Central memory CD4-positive, alpha-beta T cell (primary cell): ENCODE results near the gene EPB41L4B.

Experiments used
- DNase-seq: peaks from one replicate; pipeline ENCODE4 v3.0.0; 2022

The EPB41L4B gene

DNA sequence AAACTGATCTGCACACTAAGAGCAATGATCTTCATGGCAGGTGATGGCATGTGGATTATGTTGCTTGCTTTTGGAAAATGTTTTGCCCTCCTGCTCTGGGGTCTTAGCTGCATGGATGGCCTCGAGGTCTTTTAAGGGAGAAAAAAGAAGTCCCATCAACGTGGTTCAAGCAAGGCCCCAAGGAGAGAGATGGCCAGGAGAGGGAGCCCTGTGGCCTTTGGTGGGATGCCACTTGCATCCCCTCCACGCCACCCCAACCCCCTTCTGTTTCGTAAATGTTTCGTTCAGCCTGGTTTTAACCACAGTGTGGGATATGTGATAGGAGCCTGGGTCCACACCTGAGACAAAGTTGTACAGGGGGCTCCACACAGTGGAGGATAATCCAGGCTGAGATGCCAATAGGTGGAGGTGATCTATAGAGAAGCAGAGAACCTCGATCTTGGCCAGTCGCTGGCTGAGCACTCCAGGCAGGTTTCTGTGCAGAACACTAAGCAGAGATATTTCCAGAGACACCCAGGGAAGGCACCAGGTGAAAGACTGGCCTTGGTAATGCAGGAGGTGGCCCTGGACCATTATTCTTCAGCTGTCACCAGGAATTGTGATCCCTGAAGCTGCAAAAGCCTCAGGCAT is 128.0 kb downstream of the EPB41L4B start:
- no peak for DNase-seq

DNA sequence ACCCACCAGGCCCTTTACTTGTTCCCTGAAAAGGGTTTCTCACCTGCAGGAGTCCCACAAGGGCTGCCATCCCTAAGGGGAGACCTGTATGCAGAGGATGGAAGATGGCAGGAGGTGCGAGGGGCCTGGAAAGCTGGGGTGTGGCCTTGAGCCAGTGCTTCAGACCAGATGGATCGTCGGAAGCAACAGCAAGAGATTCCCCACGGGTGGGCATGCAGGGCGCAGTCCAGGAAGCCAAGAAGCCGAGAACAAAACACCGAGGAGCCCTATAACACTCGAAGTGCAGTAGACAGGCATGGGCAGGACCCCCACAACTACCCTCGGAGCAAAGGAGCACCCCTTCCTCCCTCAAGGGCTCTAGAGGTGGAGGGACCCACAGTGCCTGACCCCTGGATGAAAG is 129.1 kb downstream of the EPB41L4B start:
- no peak for DNase-seq

DNA sequence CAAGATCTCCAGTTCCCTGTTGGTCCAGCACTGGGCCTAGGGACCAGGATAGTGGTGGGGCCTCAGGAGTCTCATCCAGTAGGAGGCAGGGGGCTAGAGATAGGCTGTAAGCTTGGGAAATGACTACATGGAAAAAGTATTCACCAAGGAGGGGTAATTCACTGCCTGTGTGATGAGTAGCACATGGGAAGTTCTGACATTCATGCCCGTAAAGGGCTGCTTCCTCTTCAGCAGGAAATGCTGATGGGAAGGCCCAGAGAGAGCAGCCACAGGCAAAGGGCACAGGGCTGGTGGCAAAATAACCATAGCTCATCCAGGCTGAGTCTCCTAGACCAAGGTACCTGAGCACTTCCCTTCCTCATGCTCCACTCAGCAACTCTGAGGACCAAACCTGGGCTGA is 130.7 kb downstream of the EPB41L4B start:
- no peak for DNase-seq

GRCh38 chr9:109186857-109187520 is 133.9 kb downstream of the EPB41L4B start:
- DNase-seq = no peak

GRCh38 chr9:109182940-109183798 is 137.7 kb downstream of the EPB41L4B start:
- DNase-seq = no peak

GRCh38 chr9:109182550-109182939 is 138.3 kb downstream of the EPB41L4B start:
- no peak for DNase-seq

DNA sequence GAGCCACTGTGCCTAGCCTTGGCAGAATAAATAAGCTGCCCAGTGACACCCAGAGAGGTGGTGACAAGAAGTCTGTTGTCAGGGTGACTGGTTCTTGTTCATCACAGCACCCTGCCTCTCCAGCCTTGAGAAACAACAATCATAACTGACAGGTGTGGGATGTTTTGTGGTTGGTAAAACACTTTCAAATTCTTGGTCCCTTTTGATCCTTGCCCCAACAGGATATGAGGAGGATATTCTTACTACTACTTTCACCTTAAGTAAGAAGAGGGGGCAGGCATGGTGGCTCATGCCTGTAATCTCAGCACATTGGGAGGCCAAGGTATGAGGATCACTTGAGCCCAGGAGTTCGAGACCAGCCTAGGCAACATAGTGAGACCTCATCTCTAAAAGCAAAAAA is 139.6 kb downstream of the EPB41L4B start:
- DNase-seq = peak; percentile 32

DNA sequence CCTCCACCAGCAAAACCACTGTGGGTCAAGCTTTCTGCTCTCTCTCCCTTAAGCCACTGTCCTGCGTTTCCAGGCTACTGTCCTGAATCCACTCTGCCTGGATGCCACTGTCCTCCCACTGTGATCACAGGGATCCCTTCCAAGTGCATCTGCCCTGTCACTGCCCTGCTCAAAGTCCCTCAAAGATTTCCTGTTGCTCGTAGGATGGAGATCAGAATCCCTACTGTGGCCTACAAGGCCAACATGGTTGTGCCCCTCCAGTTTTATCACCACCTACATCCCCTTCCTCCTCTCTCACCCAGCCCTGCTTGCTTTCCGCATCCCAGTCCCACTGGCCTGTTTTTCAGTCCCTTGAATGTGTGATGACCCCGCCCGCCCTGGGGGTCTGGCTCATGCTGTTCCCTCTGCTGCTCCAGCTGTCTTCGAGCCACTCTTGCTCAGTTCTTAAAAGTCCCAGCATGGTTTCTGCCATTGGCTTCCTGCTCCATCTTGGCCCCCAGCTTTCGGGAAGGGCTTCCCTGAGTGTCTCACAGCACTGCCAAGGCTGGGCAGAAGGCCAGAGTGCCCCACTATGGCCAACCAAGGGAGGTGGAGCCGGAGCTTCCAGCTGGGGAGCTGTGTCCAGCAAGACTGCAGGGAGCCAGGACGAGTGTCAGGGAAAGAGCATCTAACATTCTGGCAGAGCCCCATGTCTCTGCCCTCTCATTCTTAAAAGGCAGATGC is 140.9 kb downstream of the EPB41L4B start:
- no peak for DNase-seq

GRCh38 chr9:109176963-109177362 is 143.9 kb downstream of the EPB41L4B start:
- no peak for DNase-seq

GRCh38 chr9:109176386-109176785 is 144.5 kb downstream of the EPB41L4B start:
- DNase-seq = no peak

GRCh38 chr9:109172935-109173334 is 147.9 kb downstream of the EPB41L4B start:
- DNase-seq = no peak

DNA sequence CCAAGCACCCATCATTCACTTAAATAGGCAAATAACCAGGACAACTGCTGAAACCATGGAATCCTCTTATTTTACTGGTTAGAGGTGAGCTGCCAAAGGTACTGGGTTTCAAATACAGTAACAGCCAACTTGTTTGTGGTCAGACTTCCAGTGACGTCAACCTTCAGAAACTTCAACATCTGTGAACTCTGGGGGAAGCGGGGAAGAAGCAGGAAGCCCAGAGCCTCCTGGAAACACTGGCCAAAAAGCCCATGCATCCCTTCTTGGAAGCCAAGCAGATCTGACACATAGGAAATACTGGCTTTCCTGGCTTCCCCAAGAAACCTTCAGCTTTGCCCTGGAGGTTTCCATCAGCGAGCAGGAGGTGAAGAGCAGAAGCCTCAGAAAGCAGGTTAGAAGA is 148.9 kb downstream of the EPB41L4B start:
- no peak for DNase-seq

DNA sequence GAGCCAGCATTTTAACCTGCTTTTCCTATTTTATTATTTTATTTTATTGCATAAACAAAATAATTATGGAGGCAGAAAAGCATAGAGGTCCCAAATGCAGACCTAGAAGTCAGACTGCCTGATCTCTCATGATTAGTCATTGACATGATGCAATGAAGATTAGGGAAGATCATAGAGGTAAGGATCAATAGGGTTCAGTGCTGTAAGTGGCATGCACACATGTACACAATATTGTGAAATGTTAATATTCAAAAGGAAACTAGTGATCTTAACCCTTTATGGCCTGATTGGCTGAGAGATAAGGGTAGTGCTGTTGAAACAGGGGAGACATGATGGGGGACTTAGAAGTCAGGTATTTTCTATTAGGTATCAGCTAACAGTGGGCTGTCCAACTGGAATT is 152.7 kb downstream of the EPB41L4B start:
- no peak for DNase-seq

GRCh38 chr9:109167716-109168115 is 153.1 kb downstream of the EPB41L4B start:
- DNase-seq = no peak

- no peak for DNase-seq
Observed at GRCh38 chr9:109166771-109167601, 153.9 kb downstream of the EPB41L4B start, which contains the start of gene FRRS1L. TSS of gene FRRS1L (minus strand) at chr9:109167249. CDS start at chr9:109167138, 111 bp downstream.

DNA sequence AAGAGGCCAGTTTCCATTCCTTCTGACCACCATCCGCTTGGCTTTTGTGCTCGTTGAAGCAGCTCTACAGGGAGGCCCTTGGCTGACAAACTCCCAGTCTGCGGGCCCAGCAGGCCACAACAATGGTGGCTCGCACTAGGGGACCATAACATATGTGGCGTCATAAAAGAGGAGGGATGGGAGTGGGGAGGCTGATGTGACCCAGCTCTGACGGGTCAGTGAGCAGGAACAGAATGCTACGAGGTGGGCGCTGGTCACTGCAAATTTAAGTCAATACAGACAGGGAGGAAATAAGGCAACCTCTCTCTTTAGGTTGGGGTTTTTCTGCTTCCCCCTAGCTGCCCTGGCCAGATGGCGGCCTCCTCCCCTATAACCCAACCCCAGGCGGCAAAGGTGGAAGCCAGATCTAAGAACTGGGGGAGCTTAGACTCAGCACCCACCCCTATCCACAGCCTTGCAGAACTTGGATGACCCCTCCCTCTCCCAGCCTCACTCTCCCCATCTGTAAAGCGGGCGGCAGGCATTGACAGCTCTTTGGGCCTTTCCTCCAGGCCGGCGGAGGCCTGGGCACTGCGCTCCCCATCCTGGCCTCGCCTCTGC is 154.6 kb downstream of the EPB41L4B start:
- DNase-seq = no peak

DNA sequence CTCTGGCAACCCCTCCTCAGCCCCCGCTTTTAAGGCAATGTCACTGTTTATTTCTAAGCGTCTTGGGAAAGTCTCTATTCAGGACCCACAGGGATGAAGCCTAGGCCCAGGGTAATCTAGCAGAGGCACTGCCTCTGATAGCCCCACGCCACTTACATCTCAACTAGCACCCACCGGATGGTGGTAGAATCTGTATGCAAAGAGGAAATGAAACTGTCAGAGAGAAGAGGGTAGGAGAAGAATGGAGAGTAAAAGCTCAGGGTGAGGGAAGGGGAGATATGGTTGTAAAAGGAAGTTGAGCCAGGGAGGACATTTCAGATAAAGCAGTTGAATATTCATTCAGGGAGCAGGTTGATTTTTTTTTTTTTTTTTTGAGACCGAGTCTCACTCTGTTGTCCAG is 156.8 kb downstream of the EPB41L4B start:
- DNase-seq = no peak

DNA sequence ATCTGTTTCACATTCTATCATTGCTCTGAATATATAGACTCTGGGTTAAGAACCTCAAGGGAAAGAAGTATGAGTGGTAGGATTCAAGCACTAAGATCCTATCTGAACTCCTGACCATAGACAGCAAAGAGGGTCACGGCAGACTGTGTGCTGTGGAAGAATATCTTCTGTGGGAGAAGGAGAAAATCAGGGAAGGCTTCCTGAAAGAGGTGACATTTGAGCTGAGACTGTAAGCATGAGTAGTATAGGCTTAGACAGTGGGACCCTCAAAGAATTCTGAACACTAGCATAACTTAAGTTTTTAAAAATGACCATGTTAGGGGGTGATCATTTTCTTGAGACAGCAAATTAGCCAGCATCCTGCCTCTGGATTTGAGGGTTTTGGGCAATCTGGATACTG is 157.7 kb downstream of the EPB41L4B start:
- no peak for DNase-seq

DNA sequence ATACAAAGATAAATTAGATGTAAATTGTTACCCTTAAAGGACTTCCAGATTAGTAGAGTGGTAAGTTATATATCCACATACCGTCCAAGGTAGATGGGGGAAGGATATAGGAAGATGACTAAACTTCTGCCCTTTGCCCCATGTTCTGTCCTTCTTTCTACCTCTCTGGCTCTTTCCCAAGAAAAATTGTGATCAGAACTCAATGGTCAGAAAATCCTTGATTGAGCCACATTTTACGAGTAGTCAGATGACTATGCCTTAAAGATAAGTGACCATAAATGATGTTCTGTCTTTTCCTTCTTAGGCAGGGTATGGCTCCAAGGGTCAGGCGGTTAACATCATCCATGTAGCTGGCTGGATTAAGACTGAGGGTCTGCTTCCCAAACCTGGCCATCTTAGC is 158.2 kb downstream of the EPB41L4B start:
- no peak for DNase-seq

- DNase-seq = no peak
Observed at GRCh38 chr9:109161471-109161870, 159.4 kb downstream of the EPB41L4B start.

DNA sequence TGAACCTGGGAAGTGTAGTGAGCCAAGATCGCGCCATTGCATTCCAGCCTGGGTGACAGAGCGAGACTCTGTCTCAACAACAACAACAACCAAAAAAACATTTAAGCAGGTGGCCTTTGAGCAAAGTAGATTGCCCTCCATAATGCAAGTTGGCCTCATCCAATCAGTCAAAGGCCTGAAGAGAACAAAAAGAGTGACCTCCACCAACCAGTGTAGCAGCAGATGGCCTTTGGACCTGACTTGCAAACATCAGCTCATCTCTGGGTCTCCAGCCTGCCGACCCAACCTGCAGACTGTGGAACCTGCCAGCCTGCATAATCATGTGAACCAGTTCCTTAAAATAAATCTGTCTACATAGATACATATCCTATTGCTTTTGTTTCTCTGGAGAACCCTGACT is 161.3 kb downstream of the EPB41L4B start:
- DNase-seq = no peak

DNA sequence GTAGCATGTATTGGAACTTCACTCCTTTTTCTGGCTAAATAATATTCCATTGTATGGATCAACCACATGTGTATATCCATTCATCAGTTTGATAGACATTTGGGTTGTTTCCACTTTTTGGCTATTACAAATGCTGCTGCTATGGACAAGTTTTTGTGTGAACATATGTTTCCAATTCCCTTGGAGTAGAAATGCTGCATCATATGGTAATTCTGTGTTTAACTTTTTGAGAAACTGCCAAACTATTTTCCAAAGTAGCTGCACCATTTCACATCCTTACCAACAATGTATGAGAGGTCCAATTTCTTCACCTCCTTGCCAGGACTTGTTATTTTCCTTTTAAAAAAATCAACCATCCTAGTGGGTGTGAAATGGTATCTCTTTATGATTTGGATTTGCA is 162.2 kb downstream of the EPB41L4B start:
- DNase-seq = no peak
